TTC549 (cell line): ENCODE data around the gene TNFRSF14.

Experiments
- FAIRE-seq: peaks from 2 replicates; lab custom pipeline; 2012; peaks lifted over from hg19 to GRCh38; lab: Jason Lieb, UNC

The TNFRSF14 gene

DNA sequence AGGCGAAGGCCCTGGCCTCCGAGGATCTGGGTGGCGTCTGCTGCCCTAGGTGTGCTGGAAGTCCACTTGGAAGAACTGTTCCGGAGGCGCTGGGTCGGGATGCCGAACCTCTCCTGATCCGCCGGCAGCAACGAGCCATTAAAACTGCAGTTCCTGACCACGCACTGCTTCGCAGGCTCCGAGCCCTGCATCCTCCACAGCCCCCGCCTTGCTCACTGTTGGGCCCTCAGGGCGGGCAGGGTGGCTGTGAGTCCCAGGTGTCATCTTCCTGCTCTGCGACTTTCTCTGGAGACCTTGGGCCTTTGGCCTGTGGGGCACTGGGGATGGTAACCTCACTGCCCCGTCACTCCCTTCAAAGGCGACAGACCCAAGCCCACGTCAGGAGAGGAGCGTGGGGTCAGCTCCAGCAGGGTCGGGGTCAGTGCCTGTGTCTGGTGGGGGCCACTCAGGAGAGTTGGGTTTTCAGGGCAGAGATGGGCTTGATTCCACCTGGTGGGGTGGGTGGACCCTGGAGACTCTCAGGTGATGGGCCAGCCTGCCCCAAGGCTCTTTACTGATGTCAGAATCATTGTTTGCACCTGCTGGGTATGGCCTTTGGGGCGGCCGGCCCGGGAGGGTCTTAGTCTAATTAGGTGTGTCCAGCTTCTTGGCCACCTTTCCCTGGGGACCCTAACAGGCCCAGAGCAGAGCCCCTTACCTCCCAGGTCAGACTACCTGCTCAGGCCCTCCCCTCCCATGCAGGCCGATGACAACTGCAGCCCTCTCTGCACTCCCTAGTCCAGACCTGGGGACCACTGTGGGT is 33.5 kb downstream of the TNFRSF14 start:
- no peak for FAIRE-seq

DNA sequence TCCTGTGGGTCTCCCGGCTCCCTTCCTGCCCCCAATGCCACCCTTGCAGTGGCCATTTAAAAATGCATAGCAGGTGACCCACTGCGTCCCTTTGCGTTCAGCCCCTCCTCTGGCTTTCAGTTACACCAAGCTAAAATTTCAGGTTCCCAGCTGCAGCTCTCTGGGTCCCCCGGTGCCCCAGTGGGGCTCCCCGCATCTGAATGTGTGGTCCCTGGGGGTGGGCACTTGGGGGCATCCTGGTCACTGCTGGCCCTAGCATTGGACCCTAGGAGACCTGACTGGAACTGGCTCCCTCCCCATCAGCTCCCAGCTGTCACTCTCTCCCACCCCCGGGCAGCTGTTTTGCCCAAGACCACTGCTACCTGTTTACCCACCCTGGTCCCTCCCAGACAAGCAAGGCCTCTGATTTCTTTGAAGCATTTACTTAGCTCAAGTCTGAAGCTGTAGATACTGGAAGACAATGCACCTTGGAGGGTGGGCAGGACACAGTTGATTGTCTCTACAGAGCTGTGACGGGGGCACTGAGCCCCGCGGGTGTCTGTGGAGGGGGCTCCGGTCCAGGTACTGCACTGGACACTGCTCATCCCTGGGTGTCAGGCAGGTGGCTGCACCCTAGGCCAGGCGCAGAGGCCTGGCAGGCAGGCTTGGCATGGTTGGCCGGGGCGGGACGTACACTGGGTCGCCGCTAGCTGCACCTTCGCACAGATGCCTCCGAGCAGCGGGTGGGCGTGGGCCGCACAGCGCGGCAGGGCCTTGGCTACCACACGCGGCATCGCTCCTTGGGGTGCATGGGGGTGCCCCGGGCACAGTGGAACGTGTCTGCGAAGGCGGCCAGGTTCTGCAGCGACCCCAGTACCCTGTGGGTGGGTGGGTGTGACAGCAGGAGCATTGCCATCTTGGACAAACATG is 34.3 kb downstream of the TNFRSF14 start:
- no peak for FAIRE-seq

DNA sequence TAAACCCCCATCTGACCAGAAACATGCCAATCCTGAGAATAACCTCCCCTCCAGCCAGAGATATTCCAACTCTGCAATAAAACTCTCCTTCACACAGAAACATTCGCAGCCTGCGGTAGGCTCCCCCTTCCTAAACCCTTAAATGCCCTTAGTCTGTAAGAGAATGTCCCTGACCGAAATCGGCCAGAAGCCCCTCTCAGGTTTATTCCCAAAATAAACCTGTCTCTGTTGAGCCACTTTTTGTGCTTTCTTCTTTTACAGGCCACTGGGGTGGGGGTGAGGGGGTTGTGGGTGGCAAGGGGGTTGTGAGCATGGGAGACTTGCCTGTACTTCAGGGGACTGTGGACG is 35.0 kb downstream of the TNFRSF14 start:
- no peak for FAIRE-seq

DNA sequence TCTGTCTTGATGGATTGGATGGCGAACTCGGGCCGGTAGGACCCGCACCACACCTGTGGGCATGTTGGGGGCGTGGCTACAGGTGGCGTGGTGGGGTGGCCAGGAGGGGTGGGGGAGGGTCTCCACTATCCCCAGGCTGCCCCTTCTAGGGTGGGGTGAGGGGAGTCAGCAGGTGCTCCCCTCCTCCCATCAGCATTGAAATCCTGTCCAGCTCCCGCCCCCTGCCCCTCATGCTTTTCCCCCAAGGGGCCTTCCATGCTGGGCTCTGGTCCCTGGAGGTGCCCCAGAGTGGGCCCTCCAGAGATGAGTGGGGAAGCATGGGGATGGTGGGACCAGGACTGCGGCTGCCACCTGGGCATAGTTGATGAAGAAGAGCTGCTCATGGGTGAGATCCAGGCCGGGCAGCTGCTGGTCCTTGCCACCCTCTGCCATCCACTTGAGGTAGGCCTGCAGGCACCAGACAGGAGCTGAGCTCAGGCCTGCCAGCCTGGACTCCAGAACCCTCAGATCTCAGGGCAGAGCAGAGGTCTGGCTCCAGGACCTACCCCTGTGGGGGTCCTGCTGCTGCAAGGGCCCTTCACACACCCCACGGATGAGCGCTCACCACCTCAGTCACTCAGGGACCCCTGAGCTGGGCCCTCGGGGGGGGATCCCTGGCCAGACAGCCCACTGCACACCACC is 35.5 kb downstream of the TNFRSF14 start:
- no peak for FAIRE-seq

DNA sequence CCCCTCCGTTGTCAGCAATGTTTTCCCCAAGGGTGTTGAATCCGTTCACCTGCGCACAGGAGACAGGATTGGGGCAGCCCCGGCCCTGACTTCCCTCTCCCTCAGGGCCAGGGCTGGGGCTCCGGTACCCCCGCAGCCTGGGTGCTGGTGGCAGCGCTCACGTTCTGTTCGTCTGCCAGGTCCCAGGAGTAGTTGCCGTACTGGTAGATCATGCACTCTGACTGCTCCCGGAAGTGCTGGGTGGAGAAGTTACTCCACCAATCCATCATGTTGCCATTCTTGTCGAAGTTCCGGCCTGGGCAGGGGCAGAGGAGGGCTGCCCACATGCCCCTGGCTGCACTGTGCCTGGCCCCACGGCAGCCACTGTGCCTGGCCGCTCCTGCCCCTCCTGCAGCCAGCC is 36.5 kb downstream of the TNFRSF14 start:
- FAIRE-seq = no peak

DNA sequence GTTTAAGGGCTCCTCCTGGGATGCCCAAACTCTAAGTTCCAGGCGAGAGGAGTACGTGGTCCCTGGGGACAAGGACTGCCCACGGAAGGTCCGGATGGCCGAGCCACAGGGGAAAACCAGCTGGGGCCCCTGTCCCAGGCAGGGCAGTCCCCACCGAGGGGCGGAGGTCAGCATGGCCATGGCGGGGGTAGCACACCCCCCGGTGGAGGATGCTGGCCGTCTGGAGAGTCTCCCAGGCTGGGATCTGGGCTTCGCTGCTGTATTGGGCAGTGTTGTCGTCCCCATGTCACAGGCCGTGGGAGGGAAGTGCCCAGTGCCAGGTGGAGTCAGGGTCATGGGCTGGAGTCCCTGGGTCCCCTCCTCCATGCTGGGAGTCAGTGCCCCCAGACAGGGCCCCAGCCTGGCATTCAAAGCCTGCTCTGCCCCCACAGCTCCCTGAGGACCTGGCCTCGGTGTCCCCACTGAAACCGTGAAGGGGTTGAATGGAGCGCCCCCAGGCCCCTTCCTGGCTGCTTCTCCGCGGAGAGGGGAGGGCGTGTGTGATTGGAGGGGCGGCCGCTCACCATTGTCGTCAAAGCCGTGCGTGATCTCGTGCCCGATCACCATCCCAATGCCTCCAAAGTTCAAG is 37.2 kb downstream of the TNFRSF14 start:
- no peak for FAIRE-seq

DNA sequence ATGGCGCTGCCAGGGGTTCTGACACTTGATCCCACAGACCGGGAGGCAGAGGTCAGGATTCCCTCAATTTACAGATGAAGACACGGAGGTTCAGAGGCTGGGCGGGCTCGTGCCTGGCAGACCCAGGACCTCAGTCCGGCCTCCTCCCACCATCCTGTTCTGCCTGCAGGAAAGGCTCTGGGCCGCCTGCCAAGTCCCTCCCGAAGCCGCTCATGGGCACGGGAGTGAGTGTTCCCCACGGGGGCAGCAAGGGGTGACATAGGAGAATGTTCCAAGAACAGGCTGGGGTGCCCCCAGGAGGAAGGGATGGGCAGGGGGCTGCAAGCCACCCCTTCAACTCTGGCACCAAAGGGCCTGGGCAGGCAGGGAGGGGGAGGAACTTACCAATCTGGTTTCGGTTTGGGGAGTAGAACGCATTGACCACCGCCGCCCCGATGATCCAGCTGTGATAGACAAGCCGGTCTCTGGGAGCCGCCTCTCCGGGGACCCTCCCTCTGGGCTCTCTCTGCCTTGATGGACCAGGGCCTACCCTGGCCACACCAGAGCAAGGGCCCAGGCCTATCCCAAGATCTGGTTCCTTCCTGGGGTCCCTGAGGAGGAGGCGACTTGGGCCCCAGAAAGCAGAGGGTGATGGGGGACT is 38.0 kb downstream of the TNFRSF14 start:
- FAIRE-seq = no peak

DNA sequence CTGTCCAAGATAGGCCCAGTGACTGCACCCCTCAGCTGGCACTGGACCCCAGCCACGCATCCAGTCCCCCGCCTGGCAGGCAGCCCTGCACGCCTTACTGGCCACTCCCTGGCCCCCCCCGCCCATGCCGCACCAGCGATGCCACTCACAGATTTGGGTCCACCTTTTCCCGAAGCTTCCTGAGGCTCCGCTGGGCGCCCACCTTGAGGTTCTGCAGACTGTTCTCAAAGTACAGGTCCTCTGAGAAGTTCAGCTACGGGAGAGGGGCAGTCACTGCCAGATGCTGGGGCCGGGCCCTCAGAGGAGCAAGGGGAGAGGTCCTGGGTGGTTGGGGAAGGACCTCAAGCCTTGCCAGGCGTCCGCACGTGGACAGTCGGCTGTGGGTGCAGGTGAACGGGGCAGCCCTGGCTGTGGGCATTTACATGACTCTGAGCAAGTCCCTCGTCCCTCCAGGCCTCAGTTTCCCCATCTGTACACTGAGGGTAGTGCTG is 38.5 kb downstream of the TNFRSF14 start:
- FAIRE-seq = no peak

DNA sequence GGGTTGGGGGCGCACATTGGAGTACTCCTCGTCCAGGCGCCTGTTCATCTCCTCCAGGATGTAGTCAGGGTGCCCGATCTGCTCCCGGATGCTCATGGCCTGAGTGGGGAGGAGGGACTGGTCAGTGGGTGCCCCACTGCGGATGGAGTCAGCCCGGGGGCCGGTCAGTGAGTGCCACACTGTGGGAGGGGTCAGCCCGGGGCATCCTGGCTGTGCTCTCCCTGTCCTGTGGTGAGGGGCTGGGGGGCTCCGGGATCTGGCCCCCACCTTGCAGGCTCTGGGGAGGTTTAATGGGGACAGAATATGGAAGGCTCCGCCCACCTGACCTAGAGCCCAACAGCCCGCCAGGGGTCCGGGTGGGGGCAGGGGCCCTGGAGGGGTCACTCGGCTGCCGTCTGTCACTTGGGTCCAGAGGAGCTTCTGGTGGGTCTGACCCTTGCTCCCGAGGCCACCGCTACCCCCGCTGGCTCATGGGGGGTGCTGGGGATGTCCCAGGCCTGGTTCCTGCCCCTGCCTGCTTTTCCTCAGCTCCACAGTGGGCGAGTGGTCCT is 39.2 kb downstream of the TNFRSF14 start:
- FAIRE-seq = no peak

DNA sequence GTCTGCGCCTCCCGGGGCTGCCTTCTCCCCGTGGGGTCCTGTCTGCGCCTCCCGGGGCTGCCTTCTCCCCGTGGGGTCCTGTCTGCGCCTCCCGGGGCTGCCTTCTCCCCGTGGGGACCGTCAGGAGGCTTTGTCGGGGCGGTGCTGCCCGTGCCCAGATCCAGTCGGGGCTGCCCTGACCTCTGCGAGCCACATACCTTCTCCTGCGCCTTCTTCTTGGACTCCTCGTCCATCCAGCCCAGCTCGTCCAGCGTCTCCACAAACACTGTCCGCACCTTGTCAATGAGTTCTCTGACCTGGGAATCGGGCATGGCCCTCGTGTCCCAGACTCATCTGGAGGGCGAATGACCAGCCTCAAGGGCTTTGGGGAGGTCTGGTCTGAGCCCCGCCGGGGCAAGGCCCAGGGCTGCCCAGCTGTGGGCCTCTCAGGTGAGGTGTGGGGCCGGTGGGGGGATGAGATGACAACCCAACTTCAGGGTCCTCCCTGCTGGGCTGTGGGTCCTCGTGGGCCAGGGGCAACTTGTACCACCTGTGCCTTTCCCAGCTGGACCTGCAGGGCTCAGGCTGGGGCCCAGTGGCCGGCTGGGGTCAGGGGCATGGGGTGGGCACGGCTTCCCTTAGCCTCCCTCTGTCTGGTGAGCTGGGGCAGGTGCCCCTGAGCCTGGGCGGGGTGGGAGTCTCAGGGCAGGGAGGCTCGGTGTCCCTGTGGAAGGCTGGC is 39.8 kb downstream of the TNFRSF14 start:
- FAIRE-seq = no peak

DNA sequence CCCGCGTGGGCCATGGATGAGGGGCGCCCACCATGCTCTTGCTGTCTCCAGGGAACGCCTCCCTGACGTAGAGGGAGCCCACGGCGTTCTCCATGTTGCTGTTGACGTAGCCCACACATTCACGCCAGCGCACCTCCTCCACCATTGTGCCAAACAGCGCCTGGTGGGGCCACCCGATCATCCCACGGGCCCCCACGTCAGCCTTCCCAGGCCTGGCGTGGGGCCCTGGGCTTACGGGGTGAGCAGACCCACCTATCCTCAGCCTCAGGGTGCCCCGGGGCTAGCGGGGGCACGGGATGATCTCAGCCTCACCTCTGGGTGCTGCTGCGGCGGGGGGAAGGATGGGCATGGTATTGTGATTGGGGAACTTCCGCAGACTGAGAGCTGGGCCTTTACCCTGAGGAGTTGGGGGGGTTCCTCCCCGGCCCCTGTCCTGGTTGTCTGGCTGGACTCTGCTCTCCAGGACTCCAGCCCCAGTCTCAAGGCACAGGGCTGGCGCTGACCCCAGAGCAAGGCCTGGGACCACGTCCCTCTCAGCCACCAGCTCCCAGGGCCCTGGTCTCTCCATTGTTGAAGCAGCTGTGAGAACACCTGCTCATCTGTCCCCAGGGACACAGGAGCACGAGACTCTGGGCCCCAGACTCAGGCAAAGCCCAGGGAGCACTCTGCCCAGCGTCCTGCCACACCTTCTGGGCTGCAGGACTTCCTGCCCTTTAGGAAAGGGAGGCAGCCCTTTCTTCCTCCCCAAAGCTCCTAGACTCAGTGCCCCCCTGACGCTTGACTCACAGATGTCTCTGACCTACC is 40.6 kb downstream of the TNFRSF14 start:
- FAIRE-seq = no peak

DNA sequence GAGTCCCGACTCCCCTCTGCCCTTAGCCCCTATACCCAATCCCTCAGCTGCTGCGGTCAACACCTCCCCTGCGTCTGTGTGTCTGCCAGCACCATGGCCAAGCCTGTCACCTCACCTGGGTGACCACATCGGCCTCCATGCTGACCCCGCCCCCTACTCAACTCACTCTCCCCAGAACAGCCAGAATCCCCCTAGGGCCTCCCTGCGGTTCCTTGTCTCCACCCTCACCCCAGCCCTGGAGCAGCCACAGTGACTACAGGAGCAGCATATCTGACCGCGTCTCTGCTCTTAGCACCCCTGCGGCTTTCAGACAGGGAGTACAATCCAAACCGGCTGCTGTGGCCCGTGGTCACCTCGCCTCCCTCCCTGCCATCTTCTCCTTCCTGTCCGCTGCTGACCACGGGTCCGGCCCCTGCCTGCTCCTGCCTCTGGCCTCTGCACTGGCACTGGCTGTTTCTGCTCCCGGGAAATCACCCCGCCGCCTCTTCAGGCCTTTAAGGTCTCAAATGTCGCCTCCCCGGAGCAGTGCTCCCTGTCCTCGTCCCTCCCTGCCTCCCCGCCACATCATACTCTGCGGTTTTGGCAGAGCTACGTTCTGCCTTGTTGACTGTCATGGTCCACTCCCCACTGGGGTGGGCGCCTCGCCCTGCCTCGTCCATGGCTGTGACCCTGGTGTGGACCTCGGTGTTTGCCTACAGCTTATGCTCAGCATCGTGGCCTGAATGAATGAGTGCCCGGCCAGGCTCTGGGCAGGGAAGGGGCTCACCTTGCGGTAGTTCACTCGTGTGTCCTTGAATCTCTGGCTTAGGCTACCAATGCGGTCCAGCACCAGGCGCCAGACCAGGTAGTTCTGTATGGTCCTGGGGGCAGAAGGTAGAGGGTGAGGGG is 41.5 kb downstream of the TNFRSF14 start:
- FAIRE-seq = no peak

DNA sequence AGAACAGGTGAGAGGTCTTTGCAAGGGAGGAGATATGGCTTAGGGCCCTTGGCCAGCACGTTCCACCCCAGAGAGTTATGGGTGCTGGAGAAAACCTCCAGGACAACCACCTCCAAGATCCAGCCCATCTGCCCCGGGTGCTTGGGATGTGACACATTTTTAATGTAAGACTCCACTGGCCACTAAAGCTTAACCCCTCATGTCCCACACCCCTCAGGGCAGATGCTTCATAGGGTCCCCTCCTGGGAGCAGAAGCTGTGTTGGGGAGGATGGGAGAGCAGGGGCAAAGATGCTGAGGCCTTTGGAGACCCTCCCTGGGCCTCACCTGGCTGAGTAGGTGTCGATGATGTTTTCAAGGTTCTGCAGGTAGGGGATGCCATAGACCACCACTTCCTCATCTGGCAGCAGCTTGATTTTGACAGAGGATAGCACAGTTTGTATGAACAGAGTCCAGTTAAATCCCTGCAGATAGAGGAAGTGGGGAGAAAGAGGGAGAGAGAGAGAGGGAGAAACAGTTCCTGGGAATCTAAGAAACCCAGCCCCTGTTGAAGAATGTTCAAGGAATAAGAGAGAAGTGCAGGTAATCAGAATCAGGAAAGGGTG is 42.3 kb downstream of the TNFRSF14 start:
- no peak for FAIRE-seq

DNA sequence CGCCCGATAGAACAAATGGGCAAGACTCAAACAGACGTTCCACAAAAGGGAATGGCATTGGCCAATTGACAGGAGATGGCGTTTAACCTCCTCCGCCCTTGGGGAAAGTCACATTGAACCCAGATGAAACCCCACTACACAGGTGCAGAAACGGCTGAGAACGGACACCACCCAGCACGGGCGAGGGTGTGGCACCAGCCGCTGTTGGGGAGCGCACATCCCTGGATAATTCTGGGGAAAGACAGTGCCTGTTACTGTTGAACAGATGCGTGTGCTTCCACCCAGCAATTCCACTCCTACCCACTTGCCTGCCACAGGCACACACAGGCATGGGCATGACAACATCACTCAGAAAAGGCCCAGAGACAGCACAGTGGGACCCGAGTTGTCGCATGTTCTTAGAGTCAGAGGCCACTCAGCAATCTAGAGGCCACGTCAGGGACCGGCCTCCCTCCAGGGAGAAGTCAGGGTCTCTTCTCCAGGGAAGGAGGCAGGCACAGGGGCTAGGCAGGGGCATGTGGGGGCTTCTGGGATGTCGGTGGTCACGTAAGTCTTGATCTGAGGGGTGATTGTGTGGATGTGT is 45.6 kb downstream of the TNFRSF14 start:
- no peak for FAIRE-seq

DNA sequence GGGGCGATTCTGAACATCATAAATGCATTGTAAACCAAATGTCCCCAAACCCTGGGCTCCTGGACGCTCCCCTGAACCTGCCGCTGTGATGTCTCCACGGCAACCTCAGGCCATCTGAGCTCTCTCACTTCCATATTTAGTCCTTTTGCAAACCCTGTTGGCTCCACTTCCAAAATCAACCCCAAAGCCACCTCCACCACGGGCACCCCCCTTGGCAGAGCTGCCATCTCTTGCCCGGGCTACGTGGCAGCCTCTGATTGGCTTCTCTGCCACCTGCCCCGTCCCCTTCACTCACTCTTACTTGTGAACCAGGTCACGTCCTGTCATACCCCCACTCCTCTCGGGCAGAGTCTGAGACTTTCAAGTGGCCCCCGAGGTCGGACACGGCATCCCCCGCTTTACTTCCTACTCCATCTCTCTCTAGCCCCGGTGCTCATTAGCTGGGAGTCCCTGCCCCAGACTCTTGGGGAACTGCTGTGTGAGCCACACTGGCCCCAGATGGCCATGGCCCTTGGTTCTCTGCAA is 46.2 kb downstream of the TNFRSF14 start:
- no peak for FAIRE-seq

DNA sequence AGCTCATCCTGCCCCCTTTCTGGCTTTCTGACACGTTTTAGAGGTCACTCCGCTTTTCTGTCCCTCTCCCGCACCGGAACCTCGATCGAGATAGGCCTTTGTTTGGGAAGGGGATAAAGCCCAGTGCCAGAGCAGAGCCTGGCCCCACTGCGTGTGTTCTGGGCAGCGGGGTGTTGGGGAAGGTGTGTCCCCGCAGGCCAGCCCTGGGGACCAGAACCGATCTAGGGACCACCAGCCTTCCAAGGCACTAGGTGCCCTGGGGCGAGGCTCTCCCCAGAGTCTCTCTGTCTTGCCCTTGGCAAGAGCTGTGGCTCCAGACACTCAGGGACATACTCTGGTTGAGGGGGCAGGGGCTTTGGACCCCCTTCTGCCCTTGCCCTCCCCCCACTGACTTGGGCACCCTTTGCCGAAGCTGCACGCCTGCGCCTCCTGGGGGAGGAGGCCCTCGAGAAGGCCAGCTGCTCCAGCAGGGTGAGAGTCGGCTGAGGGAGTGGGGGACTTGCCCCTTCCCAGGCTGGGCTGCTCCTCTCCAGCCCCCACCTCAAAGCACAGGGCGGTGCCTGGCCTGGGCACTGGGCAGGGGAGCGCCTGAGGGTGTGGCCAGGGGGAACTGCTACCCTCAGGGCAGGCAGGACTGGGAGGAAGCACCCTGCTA is 46.8 kb downstream of the TNFRSF14 start:
- FAIRE-seq = no peak

DNA sequence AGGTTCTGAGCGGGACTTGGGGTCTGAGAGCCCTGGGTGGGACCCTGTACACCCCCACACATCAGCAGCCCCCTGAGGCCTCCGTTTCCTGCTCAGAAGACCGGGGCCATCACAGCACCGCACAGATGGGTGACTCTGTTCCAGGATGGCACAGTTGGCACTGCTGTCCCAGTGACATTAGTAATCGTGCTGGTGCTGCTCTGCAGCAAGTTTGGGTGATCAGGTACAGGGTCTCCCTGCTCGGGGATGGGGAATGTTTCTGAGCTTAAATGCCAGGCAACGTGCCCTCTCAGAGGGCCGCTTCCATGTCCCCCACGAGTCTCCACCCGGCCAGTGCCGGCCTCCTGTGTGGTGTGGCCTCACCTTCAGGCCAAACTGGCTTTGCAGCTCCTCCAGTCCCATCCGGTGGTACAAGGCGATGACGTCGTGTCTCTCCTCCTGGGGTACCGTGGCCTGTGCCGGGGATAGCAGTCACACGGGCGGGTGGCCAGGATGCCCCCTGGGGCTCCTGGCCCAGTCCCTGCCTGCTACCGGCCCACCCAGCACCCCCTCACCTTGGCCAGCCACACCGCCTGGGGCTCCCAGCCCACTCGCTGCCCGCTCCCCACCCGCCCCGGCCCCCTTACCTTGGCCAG is 47.5 kb downstream of the TNFRSF14 start:
- FAIRE-seq = no peak
